ENCODE data around the gene RARG. TPM values are rescaled to one million over a fixed set of nuclear protein-coding genes. Genes with fewer than 3 reads are reported as not detected.
"Not testable (repeated sequence)": the region's sequence is repeated elsewhere in the genome, so short reads cannot be mapped to it uniquely, and the experiment has no call there.

The RARG gene
- total RNA-seq, 1 experiment from 2014 or later, result 62.0 TPM

DNA sequence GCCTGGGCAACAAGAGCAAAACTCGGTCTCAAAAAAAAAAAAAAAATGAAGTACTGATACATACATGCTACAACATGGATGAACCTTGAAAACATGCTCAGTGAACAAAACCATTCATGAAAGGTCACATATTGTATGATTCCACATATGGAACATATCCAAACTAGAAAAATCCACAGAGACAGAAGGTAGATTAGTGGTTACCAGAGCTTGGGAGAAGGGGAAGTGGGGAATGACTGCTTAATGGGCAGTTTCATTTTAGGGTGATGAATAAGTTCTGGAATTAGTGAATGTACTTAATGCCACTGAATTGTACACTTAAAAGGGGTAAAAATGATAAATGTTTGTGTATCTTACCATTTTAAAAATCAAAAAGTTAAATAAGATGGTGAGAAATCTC lies 27.7 kb downstream of the RARG start:
- intact Hi-C loops (cut with micrococcal nuclease), result no loop called here
- no peaks in the 10 kb centered on the region for H3K27me3 ChIP-seq (ENCODE audit: low read length)
- no peaks in the 10 kb centered on the region for H4K20me1 ChIP-seq (ENCODE audit: low read length)
- TF ChIP-seq EZH2 (IDR thresholded peaks at IDR 0.05; ENCODE audit: low read length, unreplicated experiment), result no peak
- TF ChIP-seq, protein P1, sequence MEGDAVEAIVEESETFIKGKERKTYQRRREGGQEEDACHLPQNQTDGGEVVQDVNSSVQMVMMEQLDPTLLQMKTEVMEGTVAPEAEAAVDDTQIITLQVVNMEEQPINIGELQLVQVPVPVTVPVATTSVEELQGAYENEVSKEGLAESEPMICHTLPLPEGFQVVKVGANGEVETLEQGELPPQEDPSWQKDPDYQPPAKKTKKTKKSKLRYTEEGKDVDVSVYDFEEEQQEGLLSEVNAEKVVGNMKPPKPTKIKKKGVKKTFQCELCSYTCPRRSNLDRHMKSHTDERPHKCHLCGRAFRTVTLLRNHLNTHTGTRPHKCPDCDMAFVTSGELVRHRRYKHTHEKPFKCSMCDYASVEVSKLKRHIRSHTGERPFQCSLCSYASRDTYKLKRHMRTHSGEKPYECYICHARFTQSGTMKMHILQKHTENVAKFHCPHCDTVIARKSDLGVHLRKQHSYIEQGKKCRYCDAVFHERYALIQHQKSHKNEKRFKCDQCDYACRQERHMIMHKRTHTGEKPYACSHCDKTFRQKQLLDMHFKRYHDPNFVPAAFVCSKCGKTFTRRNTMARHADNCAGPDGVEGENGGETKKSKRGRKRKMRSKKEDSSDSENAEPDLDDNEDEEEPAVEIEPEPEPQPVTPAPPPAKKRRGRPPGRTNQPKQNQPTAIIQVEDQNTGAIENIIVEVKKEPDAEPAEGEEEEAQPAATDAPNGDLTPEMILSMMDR (conservative IDR thresholded peaks at IDR 0.05; ENCODE audit: low read depth, low read length), result no peak
- no peak for TF ChIP-seq EZH2phosphoT487 (IDR thresholded peaks at IDR 0.05; ENCODE audit: borderline replicate concordance, low read length)
- no peak overlapping the region for H2AFZ ChIP-seq (ENCODE audit: low read length)
- H3K4me1 ChIP-seq (ENCODE audit: insufficient read depth, low read length), result peaks cover 20% of the 10 kb centered on the region
- H3K79me2 ChIP-seq (ENCODE audit: low read length), result no peaks in the 10 kb centered on the region
- no peaks in the 10 kb centered on the region for H3K9me3 ChIP-seq (ENCODE audit: low read length)
- no peak overlapping the region for H3K4me3 ChIP-seq (ENCODE audit: low read length)
- POLR2A ChIA-PET (ENCODE audit: unreplicated experiment), result no interaction called here
- no peaks in the 10 kb centered on the region for H3F3A ChIP-seq (ENCODE audit: low read length, unreplicated experiment)
- DNase-seq (no peak), ATAC-seq (no peak)
- no peak overlapping the region for H3K27ac ChIP-seq (ENCODE audit: low read length)
- CTCF ChIA-PET, result no interaction called here
- H3K36me3 ChIP-seq (ENCODE audit: low read depth, low read length), result no peaks in the 10 kb centered on the region
- H3K9ac ChIP-seq (ENCODE audit: low read length), result no peak overlapping the region
- no peaks in the 10 kb centered on the region for H3K9me2 ChIP-seq (replicated peaks; ENCODE audit: low read length)
- BruUV-seq (replicated peaks), result no TSS peak
- H3K4me2 ChIP-seq (ENCODE audit: low read length), result no peak overlapping the region

DNA sequence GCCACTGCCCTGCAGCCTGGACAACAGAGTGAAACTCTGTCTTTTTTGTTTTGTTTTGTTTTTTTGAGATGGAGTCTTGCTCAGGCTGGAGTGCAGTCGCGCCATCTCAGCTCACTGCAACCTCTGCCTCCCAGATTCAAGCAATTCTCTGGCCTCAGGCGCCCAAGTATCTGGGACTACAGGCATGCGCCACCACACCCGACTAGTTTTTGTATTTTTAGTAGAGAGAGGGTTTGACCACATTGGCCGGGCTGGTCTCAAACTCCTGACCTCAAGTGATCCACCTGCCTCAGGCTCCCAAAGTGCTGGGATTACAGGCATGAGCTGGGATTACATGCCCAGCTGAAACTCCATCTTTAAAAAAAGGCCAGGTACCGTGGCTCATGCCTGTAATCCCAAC lies 29.7 kb downstream of the RARG start:
- CTCF ChIA-PET; H2AFZ ChIP-seq (ENCODE audit: low read length); H4K20me1 ChIP-seq (ENCODE audit: low read length); H3K36me3 ChIP-seq (ENCODE audit: low read depth, low read length); H3K27me3 ChIP-seq (ENCODE audit: low read length); H3K9ac ChIP-seq (ENCODE audit: low read length); H3K4me3 ChIP-seq (ENCODE audit: low read length); DNase-seq; H3K9me3 ChIP-seq (ENCODE audit: low read length); H3K79me2 ChIP-seq (ENCODE audit: low read length); H3K4me2 ChIP-seq (ENCODE audit: low read length); ATAC-seq; BruUV-seq (replicated peaks); H3K27ac ChIP-seq (ENCODE audit: low read length); H3K9me2 ChIP-seq (replicated peaks; ENCODE audit: low read length); intact Hi-C loops (cut with micrococcal nuclease); POLR2A ChIA-PET (ENCODE audit: unreplicated experiment); H3F3A ChIP-seq (ENCODE audit: low read length, unreplicated experiment): not testable (repeated sequence)
- peaks cover 19% of the 10 kb centered on the region for H3K4me1 ChIP-seq (ENCODE audit: insufficient read depth, low read length)

DNA sequence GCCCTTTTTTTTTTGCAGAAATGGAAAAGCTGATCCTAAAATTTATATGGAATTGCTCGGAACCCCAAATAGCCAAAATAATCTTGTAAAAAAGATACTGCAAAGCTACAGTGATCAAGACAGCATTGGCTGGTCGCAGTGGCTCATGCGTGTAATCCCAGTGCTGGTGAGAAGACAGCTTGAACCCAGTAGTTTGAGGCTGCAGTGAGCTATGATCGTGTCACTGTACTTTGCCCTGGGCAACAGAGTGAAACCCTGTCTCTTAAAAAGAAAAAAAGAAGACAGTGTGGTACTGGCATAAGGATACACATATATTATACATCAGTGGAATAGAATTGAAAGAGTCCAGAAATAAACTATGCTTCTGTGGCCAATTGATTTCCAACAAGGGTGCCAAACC lies 30.4 kb downstream of the RARG start:
- BruUV-seq (replicated peaks), result no TSS peak
- H2AFZ ChIP-seq (ENCODE audit: low read length), result no peak overlapping the region

More for the DNA sequence above, 30.4 kb downstream of the RARG start:
- POLR2A ChIA-PET (ENCODE audit: unreplicated experiment), result no interaction called here
- Histone ChIP-seq H3K36me3 (ENCODE audit: low read depth, low read length) (no peaks in the 10 kb centered on the region), H4K20me1 (ENCODE audit: low read length) (no peaks in the 10 kb centered on the region), H3K4me2 (ENCODE audit: low read length) (no peak overlapping the region), H3K79me2 (ENCODE audit: low read length) (no peaks in the 10 kb centered on the region), H3K9me3 (ENCODE audit: low read length) (no peaks in the 10 kb centered on the region), H3K4me1 (ENCODE audit: insufficient read depth, low read length) (peaks cover 13% of the 10 kb centered on the region), H3K4me3 (ENCODE audit: low read length) (no peak overlapping the region), H3K9me2 (replicated peaks; ENCODE audit: low read length) (no peaks in the 10 kb centered on the region), H3K27ac (ENCODE audit: low read length) (no peak overlapping the region), H3K27me3 (ENCODE audit: low read length) (no peaks in the 10 kb centered on the region), H3F3A (ENCODE audit: low read length, unreplicated experiment) (no peaks in the 10 kb centered on the region), H3K9ac (ENCODE audit: low read length) (no peak overlapping the region)
- intact Hi-C loops (cut with micrococcal nuclease), result no loop called here
- TF ChIP-seq EZH2phosphoT487 (IDR thresholded peaks at IDR 0.05; ENCODE audit: borderline replicate concordance, low read length) (no peak), EZH2 (IDR thresholded peaks at IDR 0.05; ENCODE audit: low read length, unreplicated experiment) (no peak)
- TF ChIP-seq, protein P1 (conservative IDR thresholded peaks at IDR 0.05; ENCODE audit: low read depth, low read length), result no peak
- CTCF ChIA-PET, result no interaction called here
- no peak for DNase-seq
- ATAC-seq, result no peak

All from PC-3 (cell line).